NOMO-1 treated with dmso at 0.1 percent for 144 hours (cell line): Measurements from ENCODE around the gene POLG.
A peak's percentile ranks its signal among the peaks of the same experiment; 100 is the strongest.

Source experiments
- DNase-seq: peaks from one replicate; lab custom pipeline; 2025; ENCODE audit not compliant: unreplicated experiment; lab: John Stamatoyannopoulos, UW

POLG gene

DNA sequence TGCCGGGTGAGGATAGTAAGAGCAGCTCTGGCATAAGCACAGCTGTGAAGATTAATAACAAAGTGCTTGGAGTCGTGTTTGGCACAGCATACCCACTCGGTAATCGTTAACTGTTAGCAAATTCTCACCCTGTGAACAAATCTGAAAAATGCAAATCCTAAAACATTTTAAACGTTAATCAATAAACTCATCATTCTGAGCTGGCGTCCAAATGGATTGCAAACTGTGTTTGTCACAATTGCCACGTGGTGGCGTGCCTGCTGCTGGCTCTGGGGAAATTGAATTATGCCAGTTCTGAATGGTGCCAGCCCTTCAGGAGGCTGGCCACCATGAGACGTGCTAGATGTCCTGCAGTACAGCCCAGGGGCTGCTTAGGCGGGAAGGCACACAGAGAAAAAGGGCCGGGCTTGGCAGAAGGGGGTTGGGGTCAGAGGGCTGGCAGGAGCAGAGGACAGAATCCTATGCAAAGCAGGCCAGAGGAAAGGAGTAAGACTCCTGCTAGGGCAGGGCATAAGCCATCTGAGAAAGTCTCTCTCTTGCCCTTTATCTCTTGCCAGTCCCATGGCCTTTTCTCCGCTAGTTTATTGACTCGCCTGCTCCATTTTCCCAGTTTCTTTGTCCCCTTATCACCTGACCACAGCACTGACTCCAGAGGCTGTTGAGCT lies 22.1 kb upstream of the POLG start:
- peak; percentile 19 for DNase-seq

DNA sequence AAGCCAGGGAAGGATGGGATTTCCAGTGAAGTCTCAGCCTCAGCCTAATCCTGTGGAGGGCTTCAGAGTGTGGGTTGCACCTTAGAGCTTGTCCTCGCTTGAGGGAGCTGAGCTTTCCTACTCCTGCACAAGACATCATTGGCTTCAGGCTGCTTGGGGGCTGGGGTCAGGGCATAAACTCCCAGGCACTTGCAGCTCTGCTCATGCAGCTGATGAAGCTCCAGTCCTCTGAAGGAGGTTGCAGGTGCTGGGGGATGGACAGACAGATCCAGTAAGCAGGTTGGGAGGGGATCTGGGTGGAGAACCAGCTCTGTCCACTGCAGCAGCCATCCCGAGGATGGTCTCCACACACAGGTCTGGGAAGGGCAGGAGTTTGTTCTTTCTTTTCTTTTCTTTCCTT lies 19.4 kb upstream of the POLG start:
- no peak for DNase-seq

- DNase-seq = no peak
Observed at GRCh38 chr15:89352476-89352875, 17.9 kb upstream of the POLG start.

- DNase-seq = no peak
Observed at GRCh38 chr15:89349206-89349558, 14.6 kb upstream of the POLG start.

GRCh38 chr15:89346516-89347231 lies 12.1 kb upstream of the POLG start:
- peak; percentile 60 for DNase-seq

DNA sequence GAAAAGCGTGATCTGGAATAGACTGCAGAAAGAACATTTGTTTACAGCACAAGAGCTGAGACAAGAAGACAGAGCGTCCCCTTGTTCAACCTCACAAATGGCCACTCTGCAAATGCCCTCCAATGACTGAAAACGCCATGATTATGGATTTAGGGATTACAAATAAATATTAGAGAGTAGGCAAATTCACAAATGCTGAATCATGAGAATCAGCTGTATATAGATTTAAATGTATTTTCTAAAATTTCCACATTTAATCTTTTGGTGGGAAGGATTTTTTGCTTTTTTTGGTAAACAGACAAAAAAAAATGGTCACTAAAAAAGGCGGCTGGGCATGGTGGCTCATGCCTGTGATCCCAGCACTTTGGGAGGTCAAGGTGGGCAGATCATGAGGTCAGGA lies 10.6 kb upstream of the POLG start:
- DNase-seq = no peak

GRCh38 chr15:89342840-89343239 lies 8.2 kb upstream of the POLG start:
- DNase-seq = no peak

- no peak for DNase-seq
Observed at GRCh38 chr15:89341316-89342005, 6.8 kb upstream of the POLG start.

DNA sequence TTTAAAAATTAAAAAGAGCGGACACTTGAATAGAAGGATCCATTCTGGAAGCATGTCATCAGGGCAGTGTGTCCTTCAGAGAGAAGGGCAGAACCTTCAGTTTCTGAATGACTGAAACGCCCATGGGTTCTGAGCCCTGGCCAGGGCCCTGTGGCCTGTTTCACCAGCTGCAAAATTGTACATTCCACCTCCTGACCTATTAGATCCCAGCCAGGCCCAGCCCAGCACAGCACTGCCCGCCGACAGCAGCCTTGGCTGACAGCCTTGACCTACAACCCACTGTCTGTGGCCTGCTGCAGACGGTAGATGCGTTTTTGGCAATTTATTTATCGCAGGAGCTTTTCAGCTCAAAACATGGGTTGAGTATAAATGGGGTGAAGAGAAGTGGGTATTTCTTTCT lies 5.9 kb upstream of the POLG start:
- DNase-seq = no peak

GRCh38 chr15:89338036-89338435 lies 3.4 kb upstream of the POLG start:
- DNase-seq = no peak

GRCh38 chr15:89335298-89336041 lies 846 bp upstream of the POLG start:
- no peak for DNase-seq

- no peak for DNase-seq
Observed at GRCh38 chr15:89333959-89334509, 590 bp downstream of the POLG start.

- DNase-seq = no peak
Observed at GRCh38 chr15:89333011-89333860, 1.4 kb downstream of the POLG start.

GRCh38 chr15:89332446-89332845 lies 2.2 kb downstream of the POLG start:
- DNase-seq = no peak

- DNase-seq = no peak
Observed at GRCh38 chr15:89330881-89331595, 3.6 kb downstream of the POLG start.

DNA sequence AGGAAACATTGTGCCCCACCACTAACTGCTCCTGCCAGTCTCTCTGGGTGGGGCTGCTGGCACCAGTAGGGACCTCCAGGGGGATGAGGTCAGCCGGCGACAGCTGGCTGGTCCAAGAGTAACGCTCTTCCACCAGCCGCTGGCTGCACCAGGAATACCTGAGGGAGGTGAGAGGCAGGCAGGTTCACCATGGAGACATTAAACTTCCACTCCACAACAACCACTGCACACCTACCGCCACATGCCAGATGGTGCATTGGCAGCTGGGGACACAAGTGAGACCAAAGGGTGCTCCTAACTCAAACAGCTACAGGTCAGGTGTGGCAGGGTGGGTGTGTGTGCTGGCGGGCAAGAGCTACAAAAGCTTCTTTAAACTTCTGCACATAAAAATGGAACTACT lies 4.5 kb downstream of the POLG start:
- DNase-seq = no peak

DNA sequence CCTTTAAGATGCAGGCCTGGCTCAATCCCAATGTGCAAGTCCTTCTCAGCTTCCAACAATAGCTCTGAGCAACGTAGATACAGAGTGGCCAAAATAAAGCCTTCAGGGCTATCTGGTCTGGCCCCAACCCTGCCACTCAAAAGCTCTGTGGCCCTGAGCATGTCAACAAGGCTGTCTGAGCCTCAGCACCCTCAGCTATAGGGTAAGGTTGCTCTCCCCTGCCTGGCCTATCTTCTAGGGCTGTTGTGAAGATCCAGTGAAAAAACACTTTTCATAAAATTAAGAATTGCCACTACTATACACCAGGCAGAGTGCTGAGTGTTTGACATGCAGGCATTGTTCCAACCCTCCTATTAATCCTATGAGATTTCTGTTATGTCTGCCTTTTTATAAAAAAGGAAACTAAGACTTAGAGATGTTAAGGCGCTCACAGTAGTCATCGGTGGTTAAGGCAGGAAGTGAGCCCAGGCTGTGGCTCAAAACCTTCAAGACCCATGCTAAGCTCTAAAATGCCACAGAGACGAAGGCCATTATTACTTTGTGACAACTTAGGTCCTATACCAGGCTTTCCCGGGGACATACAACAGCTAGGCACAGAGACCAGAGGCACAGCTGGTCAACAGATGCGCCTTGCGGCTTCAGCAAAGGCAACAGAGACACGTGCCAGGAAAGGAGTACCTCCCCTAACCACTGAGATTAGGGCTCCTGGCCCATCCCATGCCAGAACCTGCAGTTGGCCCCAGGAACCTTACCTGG lies 5.1 kb downstream of the POLG start:
- no peak for DNase-seq

DNA sequence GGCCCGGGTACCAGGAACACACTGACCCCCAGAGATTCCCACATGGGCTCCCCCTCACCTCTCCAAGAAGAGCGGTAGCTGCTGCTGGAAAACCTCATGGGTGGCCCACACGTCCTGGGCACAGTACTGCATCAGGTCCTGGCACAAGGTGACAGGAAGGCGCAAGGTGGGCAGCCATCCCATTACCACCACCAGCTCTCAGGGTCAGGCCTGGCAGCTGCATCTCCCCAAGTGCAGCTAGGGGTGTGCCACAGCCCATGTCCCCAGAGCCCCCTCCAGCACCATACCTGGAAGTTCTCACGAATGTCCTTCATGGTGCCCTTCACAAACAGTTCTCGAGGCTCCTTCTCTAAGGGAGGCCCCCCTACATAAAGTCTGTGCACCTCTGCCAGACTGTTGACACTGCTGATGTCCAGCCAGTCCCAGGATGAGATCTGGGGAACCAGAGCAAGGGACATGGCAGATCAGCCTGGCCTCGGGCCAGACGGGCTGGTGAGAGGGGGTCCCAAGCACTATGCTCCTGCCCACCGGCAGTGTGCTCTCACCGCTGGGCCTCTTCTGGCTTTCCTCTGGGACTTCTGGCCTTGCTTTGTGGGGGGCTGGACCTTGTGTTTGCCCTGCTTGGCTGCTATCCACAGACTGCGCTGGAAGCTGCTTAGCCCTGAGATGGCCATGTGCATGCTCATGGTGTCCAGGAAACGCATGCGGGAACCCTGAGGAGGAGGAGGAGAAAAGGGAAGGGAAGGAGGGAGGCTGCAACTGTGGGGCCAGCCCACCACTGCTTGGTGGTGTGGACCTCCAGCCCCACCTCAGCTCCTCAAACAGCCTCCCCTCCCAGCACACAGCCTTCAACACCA lies 6.0 kb downstream of the POLG start:
- no peak for DNase-seq
